Suprapubic skin (tissue), 4 donors: ENCODE results near the gene TP53INP2.

Experiments used
- POLR2A ChIP-seq, 2 donors: fragments of 450-650 bp; IDR thresholded peaks; one replicate each; pipeline ENCODE4 v1.6.1; 2017; ENCODE audit warnings: antibody characterized with exemption in 2 of 2, mild to moderate bottlenecking in 2 of 2, moderate library complexity in 2 of 2
- POLR2AphosphoS5 ChIP-seq, 3 donors: sonication (generic); formaldehyde crosslinking; IDR thresholded peaks; one replicate each; pipeline ENCODE4 v1.6.1; 2017; ENCODE audit warnings: antibody characterized with exemption in 3 of 3

GRCh38 chr20:34680586-34681175 is 23.5 kb upstream of the TP53INP2 start:
- TF ChIP-seq POLR2A (IDR thresholded peaks at IDR 0.05) (no peak), POLR2AphosphoS5 (IDR thresholded peaks at IDR 0.05) (no peak)
